Cardiac fibroblast (primary cell): ENCODE data around the gene DDIT3.
A peak's percentile ranks its signal among the peaks of the same experiment; 100 is the strongest.

Experiments used
- DNase-seq, 2 donors: peaks; one replicate each; pipeline versions ENCODE4 v3.0.0 to v3.0.0-alpha.2; 2010; ENCODE audit warnings: low read depth in 2 of 2
- H3K4me3 ChIP-seq, 2 donors: replicated peaks in 1 of 2; 1 replicate in 1 of 2; 2 replicates in 1 of 2; pipeline ENCODE4 v1.5.1; 2011; ENCODE audit warnings: low read depth in 2 of 2, low read length in 2 of 2, mild to moderate bottlenecking in 2 of 2, moderate library complexity in 1 of 2
- CTCF ChIP-seq: IDR thresholded peaks from one replicate; pipeline ENCODE4 v1.5.1; 2011; ENCODE audit warnings: low read depth, mild to moderate bottlenecking, low read length, inconsistent platforms

DDIT3 gene

GRCh38 chr12:57558864-57559263 lies 38.5 kb upstream of the DDIT3 start:
- no peak for DNase-seq
- H3K4me3 ChIP-seq: no peak overlapping the region
- TF ChIP-seq CTCF: no peak

- no peak for TF ChIP-seq CTCF
- H3K4me3 ChIP-seq: no peak overlapping the region
- no peak for DNase-seq
These were observed 34.6 kb upstream of the DDIT3 start for GRCh38 chr12:57554897-57555296.

GRCh38 chr12:57554453-57554852 lies 34.1 kb upstream of the DDIT3 start:
- no peak for DNase-seq
- no peak overlapping the region for H3K4me3 ChIP-seq
- TF ChIP-seq CTCF: no peak

- TF ChIP-seq CTCF: no peak
- DNase-seq: no peak
- no peak overlapping the region for H3K4me3 ChIP-seq
These were observed 33.3 kb upstream of the DDIT3 start for GRCh38 chr12:57553343-57554202.

- DNase-seq: peak in 1 of 2 donors; percentile 30
- no peak overlapping the region for H3K4me3 ChIP-seq
- TF ChIP-seq CTCF: no peak
These were observed 32.6 kb upstream of the DDIT3 start for GRCh38 chr12:57552835-57553313.

GRCh38 chr12:57552306-57552651 lies 32.0 kb upstream of the DDIT3 start:
- no peak for TF ChIP-seq CTCF
- no peak overlapping the region for H3K4me3 ChIP-seq
- DNase-seq: no peak
